ENCODE measurements around the gene MEGF9. TPM values are rescaled to one million over a fixed set of nuclear protein-coding genes. Genes with fewer than 3 reads are reported as not detected.
A peak's percentile ranks its signal among the peaks of the same experiment; 100 is the strongest.

MEGF9 gene
- total RNA-seq, 2 experiments from 2014 or later: 4.4 to 4.6 TPM

GRCh38 chr9:120729791-120730241, 15.5 kb upstream of the MEGF9 start:
- Mint-ChIP-seq H3K4me1 (ENCODE audit: low read depth) (peaks cover 9% of the 10 kb centered on the region), H3K27ac (no peak overlapping the region), H3K4me3 (no peak overlapping the region), H3K9me3 (no peaks in the 10 kb centered on the region), H3K36me3 (no peaks in the 10 kb centered on the region), H3K27me3 (no peaks in the 10 kb centered on the region)
- CTCF ChIA-PET: interaction anchor here (1.3 to 2.2 kb wide), 3 partner anchors 18 to 110 kb away, joined by 5 to 7 read pairs (median 6); no protein-coding TSS in a partner anchor
- intact Hi-C loops (cut with micrococcal nuclease): no loop called here
- DNase-seq: peak; percentile 15
- POLR2A ChIA-PET: no interaction called here

DNA sequence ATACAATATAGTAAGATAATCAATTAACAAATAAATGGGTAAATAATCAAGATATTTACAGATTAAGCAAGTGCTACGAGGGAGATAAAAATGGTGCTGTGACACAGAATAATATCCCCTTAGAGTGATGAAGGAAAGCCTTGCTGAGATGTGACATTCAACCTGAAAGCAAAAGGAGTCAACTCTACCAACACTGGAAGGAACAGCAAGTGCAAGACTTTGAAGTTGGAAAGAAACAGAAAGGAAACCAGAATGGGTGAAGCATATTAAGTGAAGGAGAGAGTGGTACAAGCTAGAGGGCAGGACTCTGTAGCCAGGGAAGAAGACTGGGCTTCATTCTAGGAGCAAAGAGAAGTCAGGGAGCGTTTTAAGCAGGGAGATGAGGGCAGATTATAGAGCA, 12.2 kb upstream of the MEGF9 start:
- ChIA-PET CTCF (no interaction called here), POLR2A (no interaction called here)
- Mint-ChIP-seq H3K4me1 (ENCODE audit: low read depth) (peaks cover 9% of the 10 kb centered on the region), H3K27ac (no peak overlapping the region), H3K9me3 (no peaks in the 10 kb centered on the region), H3K4me3 (no peak overlapping the region), H3K27me3 (no peaks in the 10 kb centered on the region), H3K36me3 (no peaks in the 10 kb centered on the region)
- intact Hi-C loops (cut with micrococcal nuclease): no loop called here
- no peak for DNase-seq

DNA sequence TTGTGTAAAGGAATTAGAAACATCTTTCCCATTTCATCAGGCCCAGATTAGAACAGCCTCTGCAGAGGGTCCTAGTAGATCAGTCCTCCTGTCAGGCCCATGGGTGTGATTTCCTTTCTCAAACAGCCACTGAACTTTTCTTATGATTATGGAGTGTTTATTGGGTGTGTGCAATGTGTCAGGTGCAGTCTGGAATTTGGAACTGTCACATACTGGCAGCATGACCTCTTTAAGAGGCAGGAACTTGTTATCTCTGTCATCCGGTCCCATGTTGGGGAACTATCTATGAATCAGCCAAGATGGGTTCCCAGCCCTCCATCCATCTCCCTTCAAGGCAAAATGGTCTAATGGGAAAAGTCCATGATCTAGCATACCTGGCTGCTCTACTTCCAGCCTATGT, 11.6 kb upstream of the MEGF9 start:
- intact Hi-C loops (cut with micrococcal nuclease): no loop called here
- no peak overlapping the region for H3K27ac Mint-ChIP-seq
- no peaks in the 10 kb centered on the region for H3K36me3 Mint-ChIP-seq
- peaks cover 9% of the 10 kb centered on the region for H3K4me1 Mint-ChIP-seq (ENCODE audit: low read depth)
- DNase-seq: no peak
- H3K27me3 Mint-ChIP-seq: no peaks in the 10 kb centered on the region
- H3K9me3 Mint-ChIP-seq: no peaks in the 10 kb centered on the region
- H3K4me3 Mint-ChIP-seq: no peak overlapping the region
- ChIA-PET CTCF (no interaction called here), POLR2A (no interaction called here)

GRCh38 chr9:120724757-120725400, 10.6 kb upstream of the MEGF9 start:
- POLR2A ChIA-PET: no interaction called here
- peaks cover 9% of the 10 kb centered on the region for H3K4me1 Mint-ChIP-seq (ENCODE audit: low read depth)
- intact Hi-C loops (cut with micrococcal nuclease): no loop called here
- no peak overlapping the region for H3K27ac Mint-ChIP-seq
- H3K9me3 Mint-ChIP-seq: no peaks in the 10 kb centered on the region
- no peaks in the 10 kb centered on the region for H3K36me3 Mint-ChIP-seq
- DNase-seq: no peak
- H3K27me3 Mint-ChIP-seq: no peaks in the 10 kb centered on the region
- CTCF ChIA-PET: interaction anchor here (1.2 kb wide), 1 partner anchor 105 kb away, joined by 3 read pairs; no protein-coding TSS in a partner anchor
- H3K4me3 Mint-ChIP-seq: no peak overlapping the region

GRCh38 chr9:120723565-120723964, 9.3 kb upstream of the MEGF9 start:
- H3K36me3 Mint-ChIP-seq: no peaks in the 10 kb centered on the region
- no peak overlapping the region for H3K27ac Mint-ChIP-seq
- ChIA-PET CTCF (no interaction called here), POLR2A (no interaction called here)
- H3K4me1 Mint-ChIP-seq (ENCODE audit: low read depth): peaks cover 5% of the 10 kb centered on the region
- H3K4me3 Mint-ChIP-seq: no peak overlapping the region
- no peak for DNase-seq
- no peaks in the 10 kb centered on the region for H3K9me3 Mint-ChIP-seq
- intact Hi-C loops (cut with micrococcal nuclease): no loop called here
- no peaks in the 10 kb centered on the region for H3K27me3 Mint-ChIP-seq

DNA sequence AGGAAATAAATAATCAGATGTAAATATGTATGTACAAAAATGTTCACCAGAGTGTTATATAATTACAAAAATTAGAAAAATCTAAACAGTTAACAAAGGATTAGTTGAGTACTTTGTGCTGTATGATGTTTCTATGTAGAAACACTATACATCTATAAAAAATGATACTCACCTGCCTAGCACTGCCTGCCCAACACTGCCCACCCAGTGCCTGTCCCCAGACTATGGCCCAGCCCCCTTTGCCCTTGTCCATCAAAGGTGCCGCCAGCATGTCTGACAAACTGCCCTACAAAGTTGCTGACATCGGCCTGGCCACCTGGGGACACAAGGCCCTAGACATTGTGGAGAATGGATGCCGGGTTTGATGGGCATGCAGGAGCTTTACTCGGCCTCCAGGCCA, 6.1 kb upstream of the MEGF9 start:
- intact Hi-C loops (cut with micrococcal nuclease): no loop called here
- POLR2A ChIA-PET: no interaction called here
- Mint-ChIP-seq H3K4me3 (no peak overlapping the region), H3K27me3 (no peaks in the 10 kb centered on the region), H3K27ac (no peak overlapping the region), H3K4me1 (ENCODE audit: low read depth) (no peaks in the 10 kb centered on the region), H3K36me3 (no peaks in the 10 kb centered on the region), H3K9me3 (no peaks in the 10 kb centered on the region)
- no peak for DNase-seq
- CTCF ChIA-PET: no interaction called here

GRCh38 chr9:120718316-120718715, 4.0 kb upstream of the MEGF9 start:
- Mint-ChIP-seq H3K4me3 (no peak overlapping the region), H3K4me1 (ENCODE audit: low read depth) (peaks cover 4% of the 10 kb centered on the region), H3K9me3 (no peaks in the 10 kb centered on the region), H3K27me3 (no peaks in the 10 kb centered on the region), H3K36me3 (no peaks in the 10 kb centered on the region), H3K27ac (no peak overlapping the region)
- no peak for DNase-seq
- intact Hi-C loops (cut with micrococcal nuclease): no loop called here
- ChIA-PET POLR2A (interaction anchor here (0.7 kb wide), 1 partner anchor 162 kb away, joined by 3 read pairs; no protein-coding TSS in a partner anchor), CTCF (interaction anchor here (1.4 kb wide), 1 partner anchor 98 kb away, joined by 4 read pairs; no protein-coding TSS in a partner anchor)

DNA sequence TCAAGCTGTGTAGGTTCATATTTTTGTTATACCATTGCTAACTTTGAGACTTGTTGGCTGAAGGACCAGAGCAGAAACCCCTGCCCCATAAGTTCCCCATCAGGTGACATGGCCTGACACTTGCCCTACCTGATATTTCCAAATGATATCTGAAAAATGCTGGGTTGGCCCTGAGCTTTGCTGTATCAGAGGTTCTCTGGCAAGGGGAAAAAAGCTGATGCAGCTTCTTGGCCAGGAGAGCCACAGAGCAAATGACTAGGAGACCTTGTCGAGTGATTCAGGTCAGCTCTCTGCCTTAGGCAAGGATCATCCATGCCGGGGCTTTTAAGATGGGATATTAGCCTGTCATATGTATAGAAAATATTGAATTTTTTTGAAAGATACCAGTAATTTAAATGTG, 2.9 kb upstream of the MEGF9 start:
- no peak for DNase-seq

GRCh38 chr9:120716483-120716882, 2.2 kb upstream of the MEGF9 start:
- Mint-ChIP-seq H3K4me1 (ENCODE audit: low read depth) (peaks cover 20% of the 10 kb centered on the region), H3K9me3 (no peaks in the 10 kb centered on the region), H3K4me3 (no peak overlapping the region), H3K27ac (no peak overlapping the region), H3K27me3 (no peaks in the 10 kb centered on the region), H3K36me3 (no peaks in the 10 kb centered on the region)
- intact Hi-C loops (cut with micrococcal nuclease): no loop called here
- CTCF ChIA-PET: no interaction called here
- no peak for DNase-seq
- POLR2A ChIA-PET: no interaction called here

More for the DNA sequence above, 2.9 kb upstream of the MEGF9 start:
- no peak overlapping the region for H3K4me3 Mint-ChIP-seq
- H3K27ac Mint-ChIP-seq: no peak overlapping the region
- ChIA-PET CTCF (interaction anchor here (0.6 to 1.4 kb wide), 3 partner anchors 25 to 403 kb away, joined by 3 to 4 read pairs (median 3); no protein-coding TSS in a partner anchor), POLR2A (interaction anchor here (0.6 kb wide), 1 partner anchor 328 kb away, joined by 3 read pairs; no protein-coding TSS in a partner anchor)
- H3K27me3 Mint-ChIP-seq: no peaks in the 10 kb centered on the region
- no peaks in the 10 kb centered on the region for H3K9me3 Mint-ChIP-seq
- H3K4me1 Mint-ChIP-seq (ENCODE audit: low read depth): peaks cover 15% of the 10 kb centered on the region
- intact Hi-C loops (cut with micrococcal nuclease): no loop called here
- H3K36me3 Mint-ChIP-seq: no peaks in the 10 kb centered on the region

DNA sequence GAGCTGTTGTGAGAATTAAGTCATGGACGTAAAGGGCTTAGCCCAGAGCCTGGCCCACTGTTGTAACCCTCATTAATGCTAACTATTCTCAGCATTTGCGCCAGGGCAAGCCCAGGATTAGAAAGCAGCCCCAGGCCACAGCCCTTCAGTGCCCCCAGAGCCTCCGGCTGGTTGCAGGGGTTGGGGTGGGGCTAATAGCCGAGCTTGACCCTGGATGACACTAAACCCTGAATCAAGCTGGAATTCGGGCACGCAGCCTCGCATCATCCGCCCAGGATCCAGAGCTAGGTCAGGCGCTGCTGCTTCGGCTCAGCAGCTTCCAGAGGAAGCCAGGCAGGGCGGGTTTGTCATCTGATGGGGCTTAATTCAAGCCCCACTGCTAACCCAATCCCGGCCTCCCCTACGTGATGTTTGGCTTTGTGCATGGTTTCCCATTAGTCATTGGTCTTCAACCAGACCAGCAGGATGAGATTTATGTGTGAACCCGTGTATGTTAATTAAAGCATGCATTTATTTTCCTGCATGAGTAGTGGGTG, 1.2 kb upstream of the MEGF9 start:
- DNase-seq: no peak
- intact Hi-C loops (cut with micrococcal nuclease): loop anchor here (2.0 kb wide), 1 partner anchor 129 kb away; no protein-coding TSS in a partner anchor
- POLR2A ChIA-PET: interaction anchor here (0.7 to 1.3 kb wide), 3 partner anchors 16 to 105 kb away, joined by 3 to 4 read pairs (median 3); partner anchors contain the start of gene FBXW2

DNA sequence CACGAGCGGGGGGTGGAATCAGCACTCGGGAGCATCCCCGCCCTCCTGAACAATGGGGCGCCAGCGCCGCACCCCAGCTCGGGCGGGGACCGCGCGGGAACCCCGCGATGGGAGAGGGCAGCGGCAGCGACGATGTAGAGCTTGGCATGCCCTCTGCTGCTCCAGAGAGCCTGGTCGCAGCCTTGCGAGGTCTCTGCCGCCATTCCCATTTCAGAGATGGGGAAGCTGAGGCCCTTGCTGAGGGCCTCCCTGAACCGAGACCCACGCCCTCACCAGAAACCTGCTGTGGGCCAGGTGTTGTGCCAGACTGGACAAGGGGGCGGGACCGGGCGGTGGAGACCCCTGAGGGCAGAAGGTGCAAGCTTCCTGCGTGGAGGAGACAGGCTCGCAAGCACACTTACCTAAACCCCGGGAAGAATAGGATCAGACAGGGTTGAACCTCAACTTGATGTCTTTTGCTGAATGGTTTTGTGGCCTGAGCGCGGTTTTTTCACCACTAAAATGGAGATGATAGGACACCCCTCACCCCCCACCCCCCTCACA, 647 bp upstream of the MEGF9 start:
- Mint-ChIP-seq H3K27me3 (no peaks in the 10 kb centered on the region), H3K9me3 (no peaks in the 10 kb centered on the region), H3K4me1 (ENCODE audit: low read depth) (peaks cover 31% of the 10 kb centered on the region), H3K27ac (no peak overlapping the region), H3K36me3 (no peaks in the 10 kb centered on the region), H3K4me3 (peak overlapping the region; percentile 82)
- no peak for DNase-seq
- ChIA-PET POLR2A (interaction anchor here (0.7 to 1.3 kb wide), 3 partner anchors 17 to 105 kb away, joined by 3 to 4 read pairs (median 3); partner anchors contain the start of gene FBXW2), CTCF (interaction anchor here (0.8 kb wide), 1 partner anchor 95 kb away, joined by 4 read pairs; no protein-coding TSS in a partner anchor)
- intact Hi-C loops (cut with micrococcal nuclease): loop anchor here (1.0 to 2.0 kb wide), 2 partner anchors 96 to 130 kb away; no protein-coding TSS in a partner anchor

More for the DNA sequence above, 1.2 kb upstream of the MEGF9 start:
- CTCF ChIA-PET: no interaction called here
- Mint-ChIP-seq H3K27ac (no peak overlapping the region), H3K27me3 (no peaks in the 10 kb centered on the region), H3K4me1 (ENCODE audit: low read depth) (peaks cover 30% of the 10 kb centered on the region), H3K9me3 (no peaks in the 10 kb centered on the region), H3K4me3 (peak overlapping the region; percentile 82), H3K36me3 (no peaks in the 10 kb centered on the region)

GRCh38 chr9:120713257-120714087, 798 bp downstream of the MEGF9 start:
- ChIA-PET POLR2A (no interaction called here), CTCF (interaction anchor here (0.9 kb wide), 1 partner anchor 93 kb away, joined by 4 read pairs; no protein-coding TSS in a partner anchor)
- no peaks in the 10 kb centered on the region for H3K36me3 Mint-ChIP-seq
- peaks cover 31% of the 10 kb centered on the region for H3K4me1 Mint-ChIP-seq (ENCODE audit: low read depth)
- no peaks in the 10 kb centered on the region for H3K9me3 Mint-ChIP-seq
- intact Hi-C loops (cut with micrococcal nuclease): loop anchor here (1.0 to 2.0 kb wide), 2 partner anchors 94 to 131 kb away; no protein-coding TSS in a partner anchor
- DNase-seq: peak; percentile 17
- peak overlapping the region; percentile 40 for H3K27ac Mint-ChIP-seq
- no peaks in the 10 kb centered on the region for H3K27me3 Mint-ChIP-seq
- H3K4me3 Mint-ChIP-seq: peak overlapping the region; percentile 84

All from activated CD4-positive, alpha-beta memory T cell treated with anti-CD3 and anti-CD28 coated beads for 36 hours (primary cell).